HG02970 (cell line): ENCODE measurements around the gene DDX41.
"Not testable (repeated sequence)": the region's sequence is repeated elsewhere in the genome, so short reads cannot be mapped to it uniquely, and the experiment has no call there.

Experiments
- ATAC-seq: cut with Tn5 transposase; IDR thresholded peaks from one replicate; pipeline ENCODE4 v1.9.1; 2021; ENCODE audit warnings: mild to moderate bottlenecking, moderate library complexity, moderate number of reproducible peaks; ENCODE audit not compliant: unreplicated experiment, low FRiP score

DDX41 gene

GRCh38 chr5:177487144-177487543 is 29.6 kb downstream of the DDX41 start:
- no peak for ATAC-seq

- ATAC-seq, result no peak
Measured at GRCh38 chr5:177486256-177486655, 30.5 kb downstream of the DDX41 start.

GRCh38 chr5:177485753-177486152 is 31.0 kb downstream of the DDX41 start:
- not testable (repeated sequence) for ATAC-seq

- ATAC-seq, result no peak
Measured at GRCh38 chr5:177484902-177485549, 31.7 kb downstream of the DDX41 start.

GRCh38 chr5:177483994-177484901 is 32.5 kb downstream of the DDX41 start:
- ATAC-seq, result no peak

GRCh38 chr5:177483042-177483441 is 33.7 kb downstream of the DDX41 start:
- ATAC-seq, result no peak

- ATAC-seq, result no peak
Measured at GRCh38 chr5:177482359-177482795, 34.4 kb downstream of the DDX41 start.

GRCh38 chr5:177479774-177480173 is 37.0 kb downstream of the DDX41 start:
- no peak for ATAC-seq

- ATAC-seq, result no peak
Measured at GRCh38 chr5:177478711-177479646, 37.8 kb downstream of the DDX41 start.

- no peak for ATAC-seq
Measured at GRCh38 chr5:177477701-177478477, 38.9 kb downstream of the DDX41 start.

- ATAC-seq, result no peak
Measured at GRCh38 chr5:177476531-177477233, 40.1 kb downstream of the DDX41 start.

GRCh38 chr5:177475563-177476427 is 41.0 kb downstream of the DDX41 start:
- ATAC-seq, result no peak

- no peak for ATAC-seq
Measured at GRCh38 chr5:177474846-177475562, 41.8 kb downstream of the DDX41 start.

- no peak for ATAC-seq
Measured at GRCh38 chr5:177474002-177474476, 42.7 kb downstream of the DDX41 start.

- ATAC-seq, result no peak
Measured at GRCh38 chr5:177473443-177474001, 43.2 kb downstream of the DDX41 start, which contains the start of gene DBN1. Gene DBN1, minus strand, starts transcription at chr5:177473634. Its CDS starts 113 bp downstream, at chr5:177473521.

- ATAC-seq, result no peak
Measured at GRCh38 chr5:177472460-177473442, 44.0 kb downstream of the DDX41 start.
